ENCODE data around the gene DNPH1. TPM values are rescaled to one million over a fixed set of nuclear protein-coding genes. Genes with fewer than 3 reads are reported as not detected.

The DNPH1 gene
- total and polyA plus RNA-seq, 3 donors from 2014 or later: 19.3 to 21.8 (median 21.8) TPM

DNA sequence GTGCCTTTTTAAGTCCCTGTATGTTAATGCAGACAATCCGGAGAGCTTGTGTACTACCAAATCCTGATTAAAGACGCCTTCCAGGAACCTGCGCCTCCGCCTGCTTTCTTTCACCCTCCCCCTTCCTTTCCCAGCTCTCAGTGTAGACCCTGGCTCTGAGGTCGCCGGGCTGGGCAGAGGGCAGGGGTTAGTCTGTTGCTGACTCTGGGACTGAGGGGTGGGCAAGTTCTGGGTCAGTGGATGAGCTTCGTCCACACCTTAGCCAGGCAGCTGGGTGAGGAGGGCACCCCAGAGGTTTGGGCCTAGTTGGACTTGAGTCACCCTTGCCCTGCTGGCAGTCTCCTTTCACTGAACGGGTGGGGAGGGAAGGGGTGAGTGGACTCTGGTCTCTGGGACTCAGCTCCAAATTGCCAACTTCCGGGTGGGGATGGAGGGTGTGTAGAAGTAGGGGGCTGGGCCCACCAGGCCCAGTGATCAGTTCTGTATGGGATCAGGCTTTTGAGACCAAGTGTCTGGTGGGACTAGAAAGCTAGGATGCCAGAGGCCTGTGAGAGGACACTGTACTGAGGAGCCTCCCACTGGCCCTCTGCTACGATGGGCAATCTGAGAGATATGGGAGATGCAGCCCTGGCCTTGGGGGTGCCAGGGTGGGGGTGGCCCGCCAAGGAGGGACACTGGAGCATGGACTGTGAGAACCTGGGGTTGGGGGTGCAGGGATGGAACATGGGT, 47.5 kb upstream of the DNPH1 start:
- Histone ChIP-seq H3K9me3 (no peaks in the 10 kb centered on the region), H3K27ac (no peak overlapping the region), H3K4me1 (no peaks in the 10 kb centered on the region), H3K27me3 (no peaks in the 10 kb centered on the region), H3K4me3 (peak overlapping the region in 1 of 2 donors; percentile 49), H3K36me3 (ENCODE audit: low read depth, missing control alignments) (no peaks in the 10 kb centered on the region)
- intact Hi-C loops (cut with DNase I; ENCODE audit: low total_unique reads): no loop called here
- TF ChIP-seq, protein P1, sequence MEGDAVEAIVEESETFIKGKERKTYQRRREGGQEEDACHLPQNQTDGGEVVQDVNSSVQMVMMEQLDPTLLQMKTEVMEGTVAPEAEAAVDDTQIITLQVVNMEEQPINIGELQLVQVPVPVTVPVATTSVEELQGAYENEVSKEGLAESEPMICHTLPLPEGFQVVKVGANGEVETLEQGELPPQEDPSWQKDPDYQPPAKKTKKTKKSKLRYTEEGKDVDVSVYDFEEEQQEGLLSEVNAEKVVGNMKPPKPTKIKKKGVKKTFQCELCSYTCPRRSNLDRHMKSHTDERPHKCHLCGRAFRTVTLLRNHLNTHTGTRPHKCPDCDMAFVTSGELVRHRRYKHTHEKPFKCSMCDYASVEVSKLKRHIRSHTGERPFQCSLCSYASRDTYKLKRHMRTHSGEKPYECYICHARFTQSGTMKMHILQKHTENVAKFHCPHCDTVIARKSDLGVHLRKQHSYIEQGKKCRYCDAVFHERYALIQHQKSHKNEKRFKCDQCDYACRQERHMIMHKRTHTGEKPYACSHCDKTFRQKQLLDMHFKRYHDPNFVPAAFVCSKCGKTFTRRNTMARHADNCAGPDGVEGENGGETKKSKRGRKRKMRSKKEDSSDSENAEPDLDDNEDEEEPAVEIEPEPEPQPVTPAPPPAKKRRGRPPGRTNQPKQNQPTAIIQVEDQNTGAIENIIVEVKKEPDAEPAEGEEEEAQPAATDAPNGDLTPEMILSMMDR (IDR thresholded peaks at IDR 0.05): no peak
- no peak for TF ChIP-seq POLR2A (IDR thresholded peaks at IDR 0.05)
- WGBS, 2 donors: 62 to 71% methylated on average over 10 to 11 of the region's 11 CpGs
- DNase-seq: no peak

DNA sequence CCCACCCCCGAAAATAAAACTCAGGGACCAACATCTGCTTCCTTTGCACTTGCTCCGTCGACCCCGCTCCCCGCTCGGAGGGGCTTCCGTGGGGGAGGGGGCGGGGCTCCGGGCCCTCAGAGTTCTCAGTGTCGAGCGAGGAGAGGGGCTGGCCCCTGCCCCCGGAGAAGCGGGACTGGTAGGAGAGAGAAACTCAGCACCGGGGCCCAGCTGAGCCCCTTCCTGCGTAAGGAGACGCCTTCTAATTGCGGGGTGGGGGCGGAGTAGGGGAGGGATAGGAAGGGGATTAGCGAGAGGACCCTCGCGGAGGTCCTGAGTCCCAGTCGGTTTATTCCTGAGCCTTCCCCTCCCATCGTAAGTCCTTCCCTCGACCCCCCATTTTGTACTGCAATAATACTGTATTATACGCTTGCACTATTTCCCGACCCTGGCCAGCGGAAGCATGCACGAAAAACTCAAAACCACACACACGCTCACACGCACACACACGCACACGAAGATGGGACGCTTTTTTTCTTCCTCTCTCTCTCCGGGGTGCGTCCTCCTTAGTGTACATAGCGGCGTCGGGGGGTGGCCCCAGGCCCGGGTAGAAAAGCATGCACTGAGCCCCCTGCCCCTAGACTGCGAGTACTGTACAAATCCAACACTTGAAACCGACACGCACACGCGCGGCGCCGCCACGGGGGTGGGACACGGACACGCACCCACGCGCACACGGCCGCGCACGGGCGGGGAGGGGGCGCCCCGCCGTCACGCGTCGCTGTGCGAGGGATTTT, 46.7 kb upstream of the DNPH1 start:
- no peaks in the 10 kb centered on the region for H3K9me3 ChIP-seq
- no peaks in the 10 kb centered on the region for H3K36me3 ChIP-seq (ENCODE audit: low read depth, missing control alignments)
- WGBS, 2 donors: 16 to 19% methylated on average over 47 to 64 of the region's 64 CpGs
- H3K4me3 ChIP-seq: peak overlapping the region; percentile 40 to 49
- no peak for DNase-seq
- intact Hi-C loops (cut with DNase I; ENCODE audit: low total_unique reads): no loop called here
- no peaks in the 10 kb centered on the region for H3K27me3 ChIP-seq
- TF ChIP-seq, protein P1 (IDR thresholded peaks at IDR 0.05): no peak
- no peak for TF ChIP-seq POLR2A (IDR thresholded peaks at IDR 0.05)
- no peak overlapping the region for H3K27ac ChIP-seq
- H3K4me1 ChIP-seq: no peaks in the 10 kb centered on the region

DNA sequence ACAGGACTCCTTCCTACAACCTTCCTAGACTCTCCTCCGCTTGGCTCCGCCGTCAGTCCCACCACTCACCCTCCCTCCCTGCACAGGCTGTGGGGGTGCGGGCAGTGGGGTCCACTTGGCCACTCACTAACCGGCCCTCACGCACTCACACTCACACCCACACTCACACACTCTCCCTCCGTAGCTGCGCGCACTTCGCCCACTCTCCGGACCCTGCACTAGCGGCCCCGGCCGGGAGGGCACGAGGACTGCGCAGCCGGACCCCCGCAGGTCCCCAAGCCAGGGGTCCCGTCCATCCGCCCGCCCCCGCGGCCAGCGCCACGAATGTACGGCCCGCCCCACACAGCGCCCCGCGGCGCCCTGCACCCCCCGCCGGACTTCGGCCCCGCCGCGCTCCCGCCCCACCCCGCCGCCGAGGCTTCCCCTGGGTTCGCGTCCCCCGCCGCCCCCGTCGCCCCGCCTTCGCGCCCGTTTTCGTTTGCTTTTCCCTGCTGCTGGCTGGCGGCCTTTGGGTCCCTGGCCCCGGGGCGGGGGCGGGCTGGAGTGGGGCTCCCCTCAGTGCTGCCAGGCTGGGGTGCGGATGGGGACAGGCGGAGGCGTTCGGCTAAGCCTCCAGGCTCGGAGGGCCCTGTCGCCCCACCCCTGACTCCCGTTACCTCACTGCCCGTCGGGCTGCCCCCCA, 45.8 kb upstream of the DNPH1 start:
- Histone ChIP-seq H3K36me3 (ENCODE audit: low read depth, missing control alignments) (no peaks in the 10 kb centered on the region), H3K27me3 (no peaks in the 10 kb centered on the region), H3K9me3 (no peaks in the 10 kb centered on the region), H3K4me3 (peak overlapping the region; percentile 40 to 49), H3K27ac (no peak overlapping the region), H3K4me1 (no peaks in the 10 kb centered on the region)
- DNase-seq: no peak
- WGBS, 2 donors: 5 to 6% methylated on average over 19 to 64 of the region's 65 CpGs
- intact Hi-C loops (cut with DNase I; ENCODE audit: low total_unique reads): no loop called here
- TF ChIP-seq, protein P1 (IDR thresholded peaks at IDR 0.05): no peak
- no peak for TF ChIP-seq POLR2A (IDR thresholded peaks at IDR 0.05)

DNA sequence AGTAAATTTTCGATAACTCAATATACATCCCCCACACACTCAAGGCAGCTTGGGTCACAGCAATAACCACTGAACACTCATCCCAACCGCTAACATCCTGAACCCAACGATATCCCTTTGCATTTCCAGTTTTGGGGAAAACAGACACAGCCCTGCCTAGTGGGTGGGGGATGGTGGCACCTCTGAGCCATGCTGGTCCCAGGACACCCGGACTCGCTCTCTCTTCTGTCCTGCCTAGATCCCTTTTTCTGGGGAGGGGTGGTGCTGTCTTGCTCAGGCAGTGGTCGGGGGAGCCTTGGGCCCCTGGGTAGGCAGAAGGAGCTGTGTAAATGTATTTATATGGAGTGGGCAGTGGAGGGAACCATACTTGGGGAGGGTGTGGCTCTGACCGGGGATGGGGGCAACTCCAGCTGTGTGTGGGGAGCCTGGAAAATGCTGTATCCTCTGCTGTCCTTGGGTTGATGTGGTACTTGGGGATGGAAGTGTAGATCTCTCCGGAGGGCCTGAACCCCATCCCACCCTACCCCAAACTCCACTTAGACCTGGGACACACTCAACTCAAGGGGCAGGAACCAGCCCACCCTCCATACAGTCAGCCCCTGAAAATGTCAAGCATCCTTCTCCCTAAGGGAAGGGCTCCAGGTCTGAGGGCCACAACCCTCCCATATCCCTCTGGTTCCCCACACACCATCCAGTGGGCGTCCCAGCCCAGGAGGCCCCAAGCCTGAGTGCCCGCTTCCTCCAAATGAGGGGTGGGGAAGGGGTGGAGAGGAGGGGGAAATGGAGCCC, 45.0 kb upstream of the DNPH1 start:
- intact Hi-C loops (cut with DNase I; ENCODE audit: low total_unique reads): no loop called here

More for the DNA sequence above, 45.0 kb upstream of the DNPH1 start:
- Histone ChIP-seq H3K27ac (no peak overlapping the region), H3K4me3 (no peak overlapping the region), H3K36me3 (ENCODE audit: low read depth, missing control alignments) (no peaks in the 10 kb centered on the region), H3K27me3 (no peaks in the 10 kb centered on the region), H3K4me1 (no peaks in the 10 kb centered on the region), H3K9me3 (no peaks in the 10 kb centered on the region)
- 69 to 78% methylated on average over 9 to 10 of the region's 10 CpGs for WGBS, 2 donors
- DNase-seq: no peak
- TF ChIP-seq POLR2A (IDR thresholded peaks at IDR 0.05): no peak
- TF ChIP-seq, protein P1 (IDR thresholded peaks at IDR 0.05): no peak
